Measurements from ENCODE around the gene USP24. TPM values are rescaled to one million over a fixed set of nuclear protein-coding genes. Genes with fewer than 3 reads are reported as not detected.

USP24 gene
- total RNA-seq, 2 donors from 2014 or later = 29.0 to 36.2 TPM

- Histone ChIP-seq H3K27ac (no peak overlapping the region), H3K27me3 (no peaks in the 10 kb centered on the region), H3K36me3 (no peaks in the 10 kb centered on the region), H3K4me1 (peaks cover 0 to 7% of the 10 kb centered on the region in 2 donors), H3K4me3 (no peak overlapping the region), H3K9me3 (no peaks in the 10 kb centered on the region)
- DNase-seq (ENCODE audit: low spot score) = no peak
- no peak for TF ChIP-seq CTCF (IDR thresholded peaks at IDR 0.05)
Observed at GRCh38 chr1:55056632-55056992, 158.6 kb downstream of the USP24 start.

- peaks cover 0 to 7% of the 10 kb centered on the region in 2 donors for H3K4me1 ChIP-seq
- no peak for DNase-seq (ENCODE audit: low spot score)
- no peaks in the 10 kb centered on the region for H3K36me3 ChIP-seq
- H3K9me3 ChIP-seq = no peaks in the 10 kb centered on the region
- no peaks in the 10 kb centered on the region for H3K27me3 ChIP-seq
- no peak overlapping the region for H3K4me3 ChIP-seq
- no peak overlapping the region for H3K27ac ChIP-seq
- no peak for TF ChIP-seq CTCF (IDR thresholded peaks at IDR 0.05)
Observed at GRCh38 chr1:55055951-55056631, 159.1 kb downstream of the USP24 start.

- Histone ChIP-seq H3K27me3 (no peaks in the 10 kb centered on the region), H3K27ac (no peak overlapping the region), H3K36me3 (no peaks in the 10 kb centered on the region), H3K4me1 (peaks cover 0 to 7% of the 10 kb centered on the region in 2 donors), H3K4me3 (no peak overlapping the region), H3K9me3 (no peaks in the 10 kb centered on the region)
- no peak for DNase-seq (ENCODE audit: low spot score)
- TF ChIP-seq CTCF (IDR thresholded peaks at IDR 0.05) = no peak
Observed at GRCh38 chr1:55055084-55055882, 159.9 kb downstream of the USP24 start.

GRCh38 chr1:55054396-55054795 is 160.8 kb downstream of the USP24 start:
- Histone ChIP-seq H3K36me3 (no peaks in the 10 kb centered on the region), H3K4me1 (peaks cover 0 to 16% of the 10 kb centered on the region in 2 donors), H3K9me3 (no peaks in the 10 kb centered on the region), H3K4me3 (no peak overlapping the region), H3K27ac (no peak overlapping the region), H3K27me3 (no peaks in the 10 kb centered on the region)
- DNase-seq (ENCODE audit: low spot score) = no peak
- no peak for TF ChIP-seq CTCF (IDR thresholded peaks at IDR 0.05)

- no peak for TF ChIP-seq CTCF (IDR thresholded peaks at IDR 0.05)
- no peak overlapping the region for H3K27ac ChIP-seq
- no peak for DNase-seq (ENCODE audit: low spot score)
- no peak overlapping the region for H3K4me3 ChIP-seq
- no peaks in the 10 kb centered on the region for H3K36me3 ChIP-seq
- peaks cover 0 to 21% of the 10 kb centered on the region in 2 donors for H3K4me1 ChIP-seq
- H3K9me3 ChIP-seq = no peaks in the 10 kb centered on the region
- no peaks in the 10 kb centered on the region for H3K27me3 ChIP-seq
Observed at GRCh38 chr1:55053265-55053954, 161.8 kb downstream of the USP24 start.

All from right atrium auricular region (tissue), 2 donors.